ENCODE data around the gene RPRD1B. TPM values are rescaled to one million over a fixed set of nuclear protein-coding genes. Genes with fewer than 3 reads are reported as not detected.
A peak's percentile ranks its signal among the peaks of the same experiment; 100 is the strongest.

Gene RPRD1B
- total RNA-seq, 1 donor from 2014 or later, result 30.5 TPM

DNA sequence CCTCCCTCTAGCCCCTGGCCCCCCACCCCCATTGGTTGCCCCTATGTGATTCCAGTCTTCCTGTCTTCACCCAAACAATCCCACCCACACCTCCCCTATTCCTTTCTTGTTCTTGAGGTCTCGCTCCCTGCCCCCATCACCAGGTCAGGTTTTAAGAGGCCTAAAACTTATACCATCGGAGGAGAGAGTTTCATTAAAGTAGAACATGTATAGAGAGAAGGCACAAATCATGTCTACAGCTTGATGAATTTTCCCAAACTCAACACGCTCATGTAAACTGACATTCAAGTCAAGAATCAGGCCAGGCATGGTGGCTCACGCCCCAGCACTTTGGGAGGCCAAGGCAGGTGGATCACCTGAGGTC, 87.1 kb downstream of the RPRD1B start:
- DNase-seq (ENCODE audit: low spot score), result no peak

- peak; percentile 6 for DNase-seq (ENCODE audit: low spot score)
Measured at GRCh38 chr20:38121741-38122140, 88.2 kb downstream of the RPRD1B start.

DNA sequence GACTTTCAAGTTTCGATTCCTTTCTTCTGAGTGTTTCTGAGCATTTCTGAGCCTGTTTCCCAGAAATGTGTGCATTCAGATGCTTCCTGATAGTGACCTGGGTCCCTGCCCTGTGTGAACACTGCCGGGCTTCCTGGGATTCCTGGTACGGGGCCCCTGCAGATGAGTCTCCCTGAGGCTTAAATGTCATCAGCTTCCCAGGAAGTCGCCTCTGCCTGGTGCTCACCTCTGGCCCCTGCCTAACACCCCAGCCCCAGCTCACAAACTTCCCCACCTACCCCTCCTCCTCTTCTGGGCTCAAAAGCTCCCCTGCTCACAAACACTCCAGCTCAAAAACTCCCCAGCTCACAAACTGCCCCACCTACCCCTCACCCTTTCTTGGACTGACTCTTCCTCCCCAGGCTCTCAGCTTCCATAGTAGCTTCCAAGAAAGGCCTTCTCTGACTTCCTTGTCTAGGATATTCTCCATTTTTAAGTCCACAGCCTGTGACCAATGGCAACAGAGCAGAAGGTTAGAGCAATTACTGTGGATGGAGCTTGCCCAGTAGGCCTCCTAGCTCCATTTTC, 89.6 kb downstream of the RPRD1B start:
- peak; percentile 12 for DNase-seq (ENCODE audit: low spot score)

DNA sequence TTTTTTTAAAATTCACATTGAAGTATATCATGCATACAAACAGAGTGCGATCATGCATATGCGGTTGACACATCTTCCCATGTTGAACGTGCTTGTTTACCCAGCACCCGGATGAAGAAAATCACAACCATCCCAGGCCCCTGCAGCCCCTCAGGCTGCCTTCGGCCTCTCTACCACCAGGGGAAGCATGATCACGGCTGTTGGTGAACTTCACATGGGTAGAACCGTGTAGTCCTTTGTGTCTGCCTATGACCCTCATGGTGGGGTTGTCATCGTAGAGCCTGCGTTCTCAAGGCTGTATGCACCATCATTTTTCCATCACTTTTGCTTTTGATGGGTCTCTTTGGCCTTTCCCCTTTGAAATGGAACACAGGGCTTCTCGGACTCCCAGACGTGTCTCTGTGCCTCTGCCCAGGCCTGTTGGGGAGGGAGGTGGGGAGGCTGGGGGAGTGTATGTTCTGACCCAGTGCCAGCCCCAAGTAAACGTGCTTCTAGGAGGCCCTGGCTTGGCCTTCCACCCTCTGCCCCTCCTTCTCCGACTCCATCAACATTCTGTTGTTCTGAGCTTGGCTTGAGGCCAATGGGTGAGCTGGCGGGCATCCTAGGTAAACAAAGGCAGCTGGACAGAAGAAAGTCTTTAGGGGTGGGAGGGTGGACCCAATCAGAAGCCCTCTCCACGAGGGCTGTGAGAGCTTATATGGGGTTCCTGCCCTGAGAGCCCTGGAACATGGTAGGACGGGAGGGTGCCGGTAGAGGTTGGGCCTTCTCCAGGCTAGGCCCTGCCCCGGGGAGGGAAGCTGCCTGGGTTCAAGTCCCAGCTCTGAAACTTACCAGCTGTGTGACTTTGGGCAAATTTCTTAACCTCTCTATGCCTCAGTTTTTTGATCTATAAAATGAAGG, 91.9 kb downstream of the RPRD1B start:
- DNase-seq (ENCODE audit: low spot score), result peak; percentile 90

DNA sequence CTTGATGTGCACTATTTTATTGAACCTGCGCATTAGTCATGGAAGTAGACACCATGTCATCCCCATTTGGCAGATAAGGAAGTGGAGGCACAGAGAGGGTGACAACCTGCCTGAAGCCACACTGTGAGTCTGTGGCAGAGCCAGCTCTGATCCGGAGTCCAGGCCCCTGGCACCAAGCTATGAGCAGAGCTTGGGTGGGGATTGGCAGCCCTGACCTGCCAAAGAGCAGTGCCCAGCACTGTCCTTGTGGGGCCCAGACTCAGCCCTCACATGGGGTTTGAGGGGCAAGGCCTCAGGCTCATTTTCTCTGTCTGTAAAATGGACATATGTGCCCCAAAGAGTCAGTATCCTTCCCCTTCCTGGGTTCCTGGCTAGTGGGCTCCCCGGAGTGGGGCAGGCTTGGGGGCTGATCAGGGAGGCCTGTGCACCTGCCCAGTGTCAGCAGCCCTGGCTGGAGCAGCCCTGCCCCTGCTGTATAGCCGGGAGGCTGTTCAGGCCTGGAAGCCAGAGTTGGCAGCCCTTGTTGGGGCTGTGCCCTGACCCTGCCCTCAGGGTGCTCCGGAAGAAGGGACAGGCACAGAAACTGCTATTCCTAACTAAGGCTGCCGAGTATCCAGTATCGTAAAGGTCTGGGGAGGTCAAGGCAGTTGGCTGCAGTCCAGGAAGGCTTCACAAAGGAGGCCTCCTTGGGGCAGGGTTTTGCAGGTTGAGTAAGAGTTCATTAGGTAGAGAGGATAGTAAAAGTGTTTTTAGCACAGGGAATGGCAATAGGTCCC, 92.8 kb downstream of the RPRD1B start:
- DNase-seq (ENCODE audit: low spot score), result no peak

DNA sequence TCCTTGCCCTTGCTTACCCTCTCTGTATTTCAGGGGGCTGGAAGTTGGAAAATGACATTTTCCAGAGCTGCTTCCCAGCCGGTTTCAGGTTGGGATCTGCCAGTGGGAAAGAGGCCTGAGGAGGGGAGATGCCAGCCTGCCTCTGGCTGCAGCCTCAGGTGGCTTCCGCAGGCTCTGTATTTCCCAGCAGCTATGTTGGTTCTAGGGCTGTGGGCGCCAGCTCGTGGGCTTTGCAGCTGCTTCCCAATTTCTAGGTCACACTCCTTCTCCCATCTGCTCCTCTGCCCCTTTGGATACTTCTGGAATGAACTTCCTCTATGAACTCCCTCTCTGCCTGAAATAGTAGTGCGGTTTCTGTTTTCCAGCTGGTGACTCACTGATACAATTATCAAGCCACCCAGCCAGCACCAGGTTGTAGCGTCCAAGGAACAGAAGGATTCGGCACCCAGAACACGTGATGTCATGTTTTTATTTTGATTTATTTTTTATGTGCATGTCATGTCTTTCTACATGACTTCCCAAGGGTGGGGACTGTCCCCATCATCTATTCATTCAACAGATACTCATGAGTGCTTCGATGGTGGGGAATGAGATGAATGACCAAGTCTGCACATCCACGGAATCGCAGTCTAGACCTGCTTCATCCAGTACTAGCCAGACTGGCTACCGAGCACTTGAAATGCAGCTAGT, 93.5 kb downstream of the RPRD1B start:
- peak; percentile 57 for DNase-seq (ENCODE audit: low spot score)

- no peak for DNase-seq (ENCODE audit: low spot score)
Measured at GRCh38 chr20:38127920-38128528, 94.5 kb downstream of the RPRD1B start.

DNA sequence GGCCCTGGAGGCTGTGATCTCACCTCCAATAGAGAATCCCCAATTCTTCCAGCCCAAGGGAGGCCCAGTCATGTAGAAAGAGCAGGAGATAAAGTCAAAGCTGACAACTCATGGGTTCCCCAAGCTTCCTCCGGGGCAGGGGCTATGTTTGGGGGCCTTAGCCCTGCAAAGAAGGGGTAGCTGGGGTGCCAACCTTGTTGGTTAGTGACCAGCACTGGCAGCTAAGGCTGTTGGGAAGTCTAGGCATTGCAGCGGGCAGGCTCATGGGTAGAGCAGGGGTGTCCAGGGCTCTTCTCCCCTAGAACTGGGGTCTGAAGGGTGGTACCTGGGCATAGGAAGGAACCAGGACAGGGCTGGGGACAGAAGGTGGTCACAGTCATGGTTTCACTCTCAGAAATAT, 95.1 kb downstream of the RPRD1B start:
- DNase-seq (ENCODE audit: low spot score), result no peak

- no peak for DNase-seq (ENCODE audit: low spot score)
Measured at GRCh38 chr20:38129248-38129865, 95.8 kb downstream of the RPRD1B start.

GRCh38 chr20:38129893-38130609, 96.5 kb downstream of the RPRD1B start:
- no peak for DNase-seq (ENCODE audit: low spot score)

DNA sequence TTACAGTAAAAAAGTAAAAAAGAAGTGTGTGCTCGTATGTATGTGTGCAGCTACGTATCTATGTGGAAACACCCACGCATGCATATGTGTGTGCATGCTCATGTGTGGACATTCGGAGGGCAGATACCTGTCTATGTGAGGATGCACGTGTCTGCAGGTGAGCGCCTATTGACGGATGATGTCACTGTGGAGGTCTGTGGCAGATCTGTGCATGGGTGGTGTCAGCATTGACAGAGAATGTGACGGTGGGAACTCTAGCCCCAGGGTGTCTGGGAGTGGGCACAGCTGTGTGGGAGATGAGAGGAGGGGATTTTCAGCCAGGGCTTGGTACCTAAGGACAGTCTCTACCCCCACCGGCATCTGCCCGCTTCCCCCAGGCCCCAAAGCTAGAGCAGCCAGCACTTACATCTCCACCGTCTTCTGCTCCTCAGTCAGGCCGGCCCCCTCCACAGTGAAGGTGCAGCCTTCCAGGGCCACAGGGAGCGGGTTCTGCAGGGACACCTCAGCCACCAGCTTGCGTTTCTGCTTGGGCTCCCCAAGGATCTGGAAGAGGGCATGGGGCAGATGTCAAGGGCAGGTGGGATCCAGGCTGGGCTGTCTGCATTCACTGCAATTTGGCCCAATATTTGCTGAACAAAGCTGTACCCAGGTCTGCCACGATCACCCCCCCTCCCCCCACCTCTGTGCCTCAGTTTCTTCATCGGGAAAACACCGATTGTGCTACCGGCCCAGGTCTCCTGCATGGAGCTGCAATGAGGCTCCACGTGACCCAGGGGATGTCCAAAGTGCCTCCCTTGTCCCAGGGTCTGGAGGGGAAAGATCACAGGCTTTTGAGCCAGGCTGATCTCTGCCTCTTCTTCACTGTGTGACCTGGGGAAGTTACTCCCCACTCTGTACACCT, 97.4 kb downstream of the RPRD1B start:
- DNase-seq (ENCODE audit: low spot score), result no peak

DNA sequence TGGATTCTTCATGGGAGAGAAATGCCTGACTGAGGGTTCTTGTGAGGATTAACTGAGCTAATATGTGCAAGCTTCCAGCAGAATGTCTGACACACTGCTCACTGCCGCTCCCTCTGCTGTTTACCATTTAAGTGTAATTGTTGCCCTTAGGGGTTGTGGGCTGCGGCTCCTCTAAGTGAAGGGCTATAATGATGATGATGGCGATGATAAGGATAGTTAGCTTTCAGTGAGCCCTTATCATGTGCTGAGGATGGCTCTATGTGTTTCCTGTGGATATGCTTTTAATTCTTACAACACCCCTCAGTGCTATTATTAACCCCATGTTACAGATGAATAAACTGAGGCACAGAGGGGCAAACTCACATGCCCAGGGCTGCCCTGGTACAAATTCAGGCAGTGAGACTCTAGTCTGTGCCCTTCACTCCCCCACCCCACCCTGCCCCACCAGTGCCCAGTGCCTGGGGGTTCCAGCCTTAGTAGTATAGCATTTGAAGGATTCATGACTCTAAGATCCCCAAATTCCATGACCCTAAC, 98.1 kb downstream of the RPRD1B start:
- no peak for DNase-seq (ENCODE audit: low spot score)

- DNase-seq (ENCODE audit: low spot score), result no peak
Measured at GRCh38 chr20:38132156-38132909, 98.8 kb downstream of the RPRD1B start.

DNA sequence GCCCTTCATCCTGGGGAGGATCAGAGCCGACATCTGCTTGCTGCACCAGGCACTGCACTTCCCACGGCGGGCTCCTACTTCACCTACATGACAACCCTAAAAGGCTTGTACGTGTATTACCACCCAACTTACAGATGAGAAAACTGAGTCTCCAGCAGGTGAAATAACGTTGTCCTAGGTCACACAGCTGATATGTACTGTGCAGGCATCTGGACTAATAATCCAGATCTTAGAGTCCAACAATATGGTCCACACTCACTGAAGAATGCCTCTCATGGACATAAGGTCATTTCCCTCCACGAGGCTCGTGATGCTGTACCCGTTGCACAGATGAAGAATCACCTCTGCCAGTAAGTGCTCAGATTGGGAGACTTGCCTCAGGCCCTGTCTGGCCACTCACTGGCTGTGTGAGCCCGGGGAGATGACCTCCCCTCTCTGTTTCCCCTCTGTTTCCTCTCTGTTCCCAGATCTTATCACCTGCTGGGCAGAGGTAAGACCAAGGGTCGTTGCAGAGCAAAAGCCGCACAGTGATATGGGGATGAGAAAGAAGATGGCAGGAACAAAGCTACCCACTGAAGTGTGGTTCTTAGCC, 99.5 kb downstream of the RPRD1B start:
- no peak for DNase-seq (ENCODE audit: low spot score)

- no peak for DNase-seq (ENCODE audit: low spot score)
Measured at GRCh38 chr20:38133680-38134426, 100.3 kb downstream of the RPRD1B start.

DNA sequence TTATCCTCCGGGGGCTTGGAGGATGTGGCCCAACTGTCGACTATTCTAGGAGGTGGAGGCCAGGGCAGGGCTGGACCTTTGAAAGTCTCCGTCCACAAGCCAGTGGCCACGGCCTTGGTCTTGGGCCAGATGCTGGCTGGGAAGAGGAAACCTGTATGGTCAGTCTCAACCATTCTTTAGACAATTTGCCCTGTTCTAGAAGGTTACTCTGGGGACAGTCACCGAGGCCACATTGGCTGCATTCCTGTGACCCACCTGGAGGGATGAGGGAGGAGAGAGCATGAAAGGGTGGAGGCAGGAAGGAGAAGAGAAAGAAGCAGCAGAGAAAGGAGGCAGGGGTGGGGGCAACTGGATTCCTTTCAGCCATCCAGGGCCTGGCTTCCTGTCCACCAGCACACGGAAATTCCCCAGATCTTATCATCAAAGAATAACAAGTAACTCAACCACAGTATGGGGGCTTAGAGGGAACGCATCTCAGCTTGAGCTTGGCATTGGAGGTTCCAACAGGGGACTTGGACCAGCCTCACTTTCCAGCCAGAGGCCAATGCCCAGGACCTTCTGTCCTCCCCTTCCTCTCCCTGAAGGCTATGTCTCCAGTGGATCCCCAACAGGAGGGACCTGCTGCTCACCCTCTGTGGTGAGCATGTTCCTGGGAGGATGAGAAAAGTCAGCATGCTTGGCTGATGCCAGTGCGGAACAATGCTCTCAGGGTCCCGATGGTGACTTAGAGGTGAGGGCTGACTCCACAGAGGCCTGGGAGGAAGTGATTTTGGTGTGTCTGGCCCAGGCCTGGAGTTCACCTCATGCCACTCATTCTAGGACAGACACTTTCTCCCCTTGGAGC, 101.1 kb downstream of the RPRD1B start:
- DNase-seq (ENCODE audit: low spot score), result no peak

Data from mucosa of gallbladder (tissue), 1 donor.